HCT116 (cell line): Measurements from ENCODE around the gene L1CAM. TPM values are rescaled to one million over a fixed set of nuclear protein-coding genes. Genes with fewer than 3 reads are reported as not detected.

Experiments used
- ATAC-seq: fragments of 200-7000 bp; cut with Tn5 transposase; 2 replicates; pipeline ENCODE4 v1.9.1; 2020; ENCODE audit warnings: mild to moderate bottlenecking, moderate library complexity
- BruUV-seq: library from RNA; stranded (reverse); fragments of 400-500 nt; replicated peaks from 2 replicates; lab custom pipeline; 2021; lab: Mats Ljungman, UMichigan
- CTCF ChIA-PET: fragments of 300-600 bp; sonication (Branson Sonifier 250); formaldehyde crosslinking; loops from one replicate; lab custom pipeline; 2021; ENCODE audit warnings: antibody characterized with exemption; lab: Charles Lee
- POLR2A ChIA-PET: fragments of 300-600, 350-600 bp; sonication (Branson Sonifier 250); formaldehyde crosslinking; loops from one replicate; lab custom pipeline; 2021; ENCODE audit warnings: antibody characterized with exemption; lab: Charles Lee
- RAD21 ChIA-PET, 2 experiments: fragments of 300-600 bp; sonication (Branson Sonifier 250); formaldehyde crosslinking; loops; one replicate each; lab custom pipeline; 2023; ENCODE audit warnings: low total read pairs in 2 of 2; ENCODE audit not compliant: uncharacterized antibody in 2 of 2, unreplicated experiment in 2 of 2, low non-redundant PET in 1 of 2; lab: Charles Lee
- DNase-seq: peaks from one replicate; pipeline ENCODE4 v3.0.0-alpha.2; 2010; ENCODE audit warnings: low read depth, low spot score
- H2AFZ ChIP-seq: fragments of 200-600 bp; shearing (Covaris generic), sonication (generic); 2 replicates; pipeline ENCODE4 v1.6.1; 2017; ENCODE audit warnings: low read depth, mixed run types, mixed read lengths, antibody characterized with exemption, low read length; ENCODE audit not compliant: poor library complexity, severe bottlenecking
- H3K27ac ChIP-seq: 2 replicates; pipeline ENCODE4 v1.5.1; 2012; ENCODE audit warnings: low read depth, low read length
- H3K27me3 ChIP-seq: fragments of 200-600 bp; sonication (generic); 2 replicates; pipeline ENCODE4 v1.6.1; 2016; ENCODE audit warnings: mixed run types, low read length, mixed read lengths; ENCODE audit not compliant: insufficient read depth
- H3K36me3 ChIP-seq, 2 experiments: fragments of 200-500 bp in 1 of 2; fragments of 200-600 bp in 1 of 2; sonication (Bioruptor generic) in 1 of 2; sonication (generic) in 1 of 2; 2 replicates each; pipeline versions ENCODE4 v1.5.1 to v1.6.1; 2014 to 2016; ENCODE audit warnings: low read length in 2 of 2, inconsistent platforms in 1 of 2, mixed read lengths in 1 of 2, mixed run types in 1 of 2; ENCODE audit not compliant: insufficient read depth in 2 of 2, control insufficient read depth in 1 of 2
- H3K4me1 ChIP-seq, 2 experiments: fragments of 200-600 bp in 1 of 2; sonication (generic) in 1 of 2; 2 replicates each; pipeline versions ENCODE4 v1.5.1 to v1.6.1; 2012 to 2017; ENCODE audit warnings: low read length in 2 of 2, inconsistent platforms in 1 of 2, mild to moderate bottlenecking in 1 of 2, mixed read lengths in 1 of 2, mixed run types in 1 of 2, moderate library complexity in 1 of 2; ENCODE audit not compliant: insufficient read depth in 2 of 2, control insufficient read depth in 1 of 2
- H3K4me2 ChIP-seq: fragments of 200-600 bp; sonication (generic); 2 replicates; pipeline ENCODE4 v1.6.1; 2017; ENCODE audit warnings: mixed run types, low read length, mixed read lengths
- H3K4me3 ChIP-seq, 2 experiments: fragments of 200-600 bp in 1 of 2; sonication (generic) in 1 of 2; replicated peaks in 1 of 2; 2 replicates each; pipeline ENCODE4 v1.5.1; 2011 to 2016; ENCODE audit warnings: low read length in 2 of 2, control low read depth in 1 of 2, low read depth in 1 of 2, mild to moderate bottlenecking in 1 of 2, mixed read lengths in 1 of 2, mixed run types in 1 of 2
- H3K79me2 ChIP-seq: fragments of 200-600 bp; sonication (generic); 2 replicates; pipeline ENCODE4 v1.6.1; 2017; ENCODE audit warnings: mild to moderate bottlenecking, mixed run types, low read length, moderate library complexity, mixed read lengths; ENCODE audit not compliant: insufficient read depth
- H3K9ac ChIP-seq: fragments of 200-600 bp; sonication (generic); 2 replicates; pipeline ENCODE4 v1.6.1; 2016; ENCODE audit warnings: low read length, mixed read lengths
- H3K9me2 ChIP-seq: fragments of 200-600 bp; sonication (generic), shearing (Covaris generic); 2 replicates; pipeline ENCODE4 v1.6.1; 2017; ENCODE audit warnings: mixed run types, mild to moderate bottlenecking, moderate library complexity; ENCODE audit not compliant: insufficient read depth
- H3K9me3 ChIP-seq, 2 experiments: fragments of 200-500 bp in 1 of 2; fragments of 200-600 bp in 1 of 2; sonication (Bioruptor generic) in 1 of 2; sonication (generic) in 1 of 2; 2 replicates each; pipeline ENCODE4 v1.6.1; 2014 to 2017; ENCODE audit warnings: low read length in 2 of 2, mixed read lengths in 2 of 2, inconsistent platforms in 1 of 2, low read depth in 1 of 2, mild to moderate bottlenecking in 1 of 2, mixed run types in 1 of 2, moderate library complexity in 1 of 2; ENCODE audit not compliant: control insufficient read depth in 1 of 2, insufficient read depth in 1 of 2
- H4K20me1 ChIP-seq: fragments of 200-600 bp; sonication (generic), shearing (Covaris generic); 2 replicates; pipeline ENCODE4 v1.6.1; 2017; ENCODE audit warnings: mixed run types, mild to moderate bottlenecking, moderate library complexity; ENCODE audit not compliant: insufficient read depth
- ELF1 ChIP-seq: IDR thresholded peaks from 2 replicates; pipeline ENCODE4 v1.6.1; 2012; ENCODE audit warnings: low read depth, borderline replicate concordance
- EZH2 ChIP-seq: fragments of 200-600 bp; sonication (generic); IDR thresholded peaks from 2 replicates; pipeline ENCODE4 v1.6.1; 2017; ENCODE audit warnings: antibody characterized with exemption, mixed run types
- EZH2phosphoT487 ChIP-seq: fragments of 200-600 bp; IDR thresholded peaks from 2 replicates; pipeline ENCODE4 v1.6.1; 2018; ENCODE audit warnings: antibody characterized with exemption, borderline replicate concordance
- POLR2AphosphoS5 ChIP-seq: IDR thresholded peaks from 2 replicates; pipeline ENCODE4 v1.6.1; 2011; ENCODE audit warnings: mild to moderate bottlenecking, low read depth, low read length, moderate library complexity
- SIN3A ChIP-seq: IDR thresholded peaks from 2 replicates; pipeline ENCODE4 v1.6.1; 2012; ENCODE audit warnings: low read depth
- SP1 ChIP-seq: IDR thresholded peaks from 2 replicates; pipeline ENCODE4 v1.6.1; 2012; ENCODE audit warnings: low read depth
- intact Hi-C: fragments of 100-400 bp; cut with micrococcal nuclease; formaldehyde crosslinking; loops from 2 replicates; pipeline ENCODE4 v1.10.0; 2022
- total RNA-seq: library from RNA; stranded (reverse); gene quantifications from one replicate; pipeline ENCODE4 v1.2.1, GENCODE V29; 2021; ENCODE audit not compliant: unreplicated experiment

L1CAM gene
- total RNA-seq, 1 experiment from 2014 or later: 14.8 TPM

DNA sequence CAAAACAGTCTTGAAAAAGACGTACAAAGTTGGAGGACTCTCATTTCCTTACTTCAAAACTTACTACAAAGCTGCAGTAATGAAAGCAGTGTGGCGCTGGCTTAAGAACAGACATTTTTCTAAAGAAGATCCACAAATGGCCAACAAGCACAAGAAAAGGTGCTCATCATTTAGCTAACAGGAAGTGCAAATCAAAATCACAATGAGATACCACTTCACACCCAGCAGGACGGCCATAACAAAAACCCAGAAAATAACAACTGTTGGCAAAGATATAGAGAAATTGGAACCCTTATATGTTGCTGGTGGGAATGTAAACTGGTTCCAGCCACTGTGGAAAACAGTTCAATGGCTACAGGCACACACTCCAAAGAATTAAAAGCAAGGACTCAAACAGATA, 59.0 kb downstream of the L1CAM start:
- H3K9ac ChIP-seq: no peak overlapping the region
- no peaks in the 10 kb centered on the region for H3K9me2 ChIP-seq
- ATAC-seq: no peak
- H3K4me1 ChIP-seq: peaks cover 0 to 13% of the 10 kb centered on the region in 2 experiments; a peak in 2 of 4 replicates
- ChIA-PET RAD21 (no interaction called here), POLR2A (no interaction called here)
- no peaks in the 10 kb centered on the region for H3K79me2 ChIP-seq
- no peak overlapping the region for H2AFZ ChIP-seq
- no peak overlapping the region for H3K27ac ChIP-seq
- H4K20me1 ChIP-seq: no peaks in the 10 kb centered on the region
- no peak overlapping the region for H3K4me2 ChIP-seq
- H3K9me3 ChIP-seq: no peaks in the 10 kb centered on the region
- intact Hi-C loops: no loop called here
- H3K4me3 ChIP-seq: no peak overlapping the region
- H3K36me3 ChIP-seq: no peaks in the 10 kb centered on the region
- TF ChIP-seq EZH2 (no peak), EZH2phosphoT487 (no peak)
- TF ChIP-seq, all 23 proteins: peak for 0
- DNase-seq: no peak
- no peaks in the 10 kb centered on the region for H3K27me3 ChIP-seq
- BruUV-seq: no TSS peak
- CTCF ChIA-PET: no interaction called here

DNA sequence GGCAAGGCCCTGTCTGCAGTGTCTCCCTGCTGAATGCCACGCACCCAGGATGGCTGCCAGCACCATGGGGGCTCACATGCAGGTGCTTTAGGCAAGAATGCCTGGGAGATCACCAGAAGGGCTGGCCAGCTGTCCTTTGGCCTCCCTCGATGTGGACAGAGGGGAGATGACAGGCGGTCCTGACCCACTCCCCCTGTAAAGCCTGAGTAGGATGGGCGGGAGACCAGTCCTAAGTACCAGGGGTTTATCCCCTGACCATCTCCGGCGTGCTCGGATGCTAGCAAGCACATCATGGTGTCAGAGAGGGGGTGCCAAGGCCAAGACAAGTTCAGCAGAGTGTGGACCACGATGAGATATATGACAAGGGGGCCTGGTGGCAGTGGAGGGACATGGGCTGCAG, 60.9 kb downstream of the L1CAM start:
- Histone ChIP-seq H3K27ac (no peak overlapping the region), H3K4me3 (no peak overlapping the region), H3K79me2 (no peaks in the 10 kb centered on the region), H3K9ac (no peak overlapping the region), H4K20me1 (no peaks in the 10 kb centered on the region), H3K9me3 (no peaks in the 10 kb centered on the region), H3K27me3 (no peaks in the 10 kb centered on the region), H3K9me2 (no peaks in the 10 kb centered on the region), H3K36me3 (no peaks in the 10 kb centered on the region), H3K4me2 (no peak overlapping the region), H3K4me1 (peaks cover 0 to 13% of the 10 kb centered on the region in 2 experiments; a peak in 2 of 4 replicates), H2AFZ (no peak overlapping the region)
- DNase-seq (no peak), ATAC-seq (no peak)
- no TSS peak for BruUV-seq
- ChIA-PET RAD21 (no interaction called here), CTCF (no interaction called here), POLR2A (no interaction called here)
- TF ChIP-seq ELF1 (no peak), POLR2AphosphoS5 (no peak), SIN3A (no peak), SP1 (no peak)
- intact Hi-C loops: no loop called here
